Testis (tissue), 2 donors: ENCODE results near the gene C22orf31.

Source experiments
- CTCF ChIP-seq, 3 experiments: fragments of 450-650 bp in 2 of 3; fragments of 200-600 bp in 1 of 3; sonication (generic) in 1 of 3; IDR thresholded peaks; one replicate each; pipeline ENCODE4 v1.5.1; 2016 to 2019; ENCODE audit warnings: antibody characterized with exemption in 3 of 3, mild to moderate bottlenecking in 2 of 3, moderate library complexity in 1 of 3
- POLR2A ChIP-seq: fragments of 450-650 bp; IDR thresholded peaks from one replicate; pipeline ENCODE4 v1.6.1; 2017; ENCODE audit warnings: antibody characterized with exemption, mild to moderate bottlenecking, moderate library complexity

GRCh38 chr22:29071261-29072045 lies 9.8 kb upstream of the C22orf31 start:
- TF ChIP-seq POLR2A (no peak), CTCF (IDR thresholded peaks at IDR 0.05) (no peak)
